GM19351 (cell line): ENCODE results near the gene TACC2.

Source experiments
- ATAC-seq: cut with Tn5 transposase; IDR thresholded peaks from one replicate; pipeline ENCODE4 v1.9.1; 2021; ENCODE audit warnings: mild to moderate bottlenecking, moderate library complexity; ENCODE audit not compliant: unreplicated experiment

TACC2 gene

DNA sequence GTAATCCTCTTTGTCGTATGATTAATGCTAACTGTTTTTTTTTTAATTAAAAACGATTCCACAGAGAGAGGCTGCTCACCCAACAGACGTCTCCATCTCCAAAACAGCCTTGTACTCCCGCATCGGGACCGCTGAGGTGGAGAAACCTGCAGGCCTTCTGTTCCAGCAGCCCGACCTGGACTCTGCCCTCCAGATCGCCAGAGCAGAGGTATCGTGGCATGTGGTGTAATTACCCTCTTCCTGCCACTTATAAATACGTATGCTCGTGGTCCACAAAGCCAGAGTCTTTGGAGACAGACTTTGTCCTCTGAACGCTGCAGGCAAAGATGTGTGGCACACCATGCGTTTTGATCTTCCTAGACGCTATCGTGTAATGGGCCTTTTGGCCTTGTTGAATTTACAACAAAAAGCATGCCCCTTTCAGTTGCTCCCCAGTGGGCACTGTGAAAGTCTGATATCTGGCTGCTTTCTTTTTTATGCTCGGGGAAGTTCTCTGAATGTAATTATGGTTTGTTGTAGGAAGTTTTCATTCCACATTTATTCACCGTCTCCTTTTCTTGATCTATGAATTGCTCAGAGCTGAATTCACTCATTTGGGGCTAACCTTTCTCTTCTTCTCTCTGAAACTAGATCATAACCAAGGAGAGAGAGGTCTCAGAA lies 248.5 kb downstream of the TACC2 start:
- ATAC-seq, result no peak

DNA sequence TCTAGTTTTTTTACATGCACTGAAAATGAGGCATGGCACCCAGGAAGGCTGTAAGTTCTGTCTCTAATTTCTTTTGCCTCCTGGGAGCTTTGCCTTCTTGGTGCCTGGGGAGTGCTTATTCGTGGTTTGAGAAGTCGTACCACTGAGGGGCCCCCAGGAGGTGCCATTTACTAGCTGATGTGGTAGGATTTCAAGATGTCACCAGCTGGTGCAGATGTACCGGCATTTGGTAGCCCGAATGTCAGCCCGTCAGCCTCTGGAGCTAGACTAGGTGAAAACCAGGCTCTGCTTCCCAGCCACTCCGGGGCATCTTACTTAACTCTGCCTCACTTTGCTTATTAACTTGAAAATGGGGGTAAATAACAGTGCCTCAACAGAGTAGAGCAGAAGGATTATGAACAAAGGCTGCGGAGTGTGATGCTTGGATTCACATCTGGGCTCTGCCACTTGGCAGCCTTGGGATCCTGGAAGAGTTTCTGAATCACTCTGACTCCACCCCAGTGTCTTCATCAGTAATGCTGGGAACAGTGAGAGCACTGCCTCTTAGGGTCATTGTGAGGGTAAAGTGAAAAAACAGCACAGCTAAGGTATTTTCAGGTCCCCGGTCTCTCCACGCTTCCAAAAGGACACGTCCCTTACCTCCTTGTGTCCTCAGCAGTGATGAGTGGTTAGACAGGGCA lies 250.8 kb downstream of the TACC2 start:
- no peak for ATAC-seq

DNA sequence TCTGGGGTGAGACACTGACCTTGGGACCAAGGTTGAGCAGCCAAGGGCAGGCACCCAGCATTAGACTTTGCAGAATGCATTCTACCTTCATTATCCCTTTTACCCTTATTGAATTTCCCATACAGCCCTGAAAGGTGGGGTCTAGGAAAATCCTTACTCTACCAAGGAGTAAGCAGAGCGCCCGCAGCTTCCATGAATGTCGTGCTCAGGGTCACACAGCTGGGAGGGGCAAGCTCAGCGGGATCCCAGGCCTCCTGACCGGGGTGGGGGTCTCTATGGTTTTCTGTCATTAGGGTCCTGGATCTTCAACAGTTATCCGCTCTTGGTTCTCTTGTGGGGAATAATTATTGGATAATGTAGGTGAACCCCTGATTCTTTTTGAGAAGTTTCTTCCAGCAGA lies 251.4 kb downstream of the TACC2 start:
- ATAC-seq, result no peak

DNA sequence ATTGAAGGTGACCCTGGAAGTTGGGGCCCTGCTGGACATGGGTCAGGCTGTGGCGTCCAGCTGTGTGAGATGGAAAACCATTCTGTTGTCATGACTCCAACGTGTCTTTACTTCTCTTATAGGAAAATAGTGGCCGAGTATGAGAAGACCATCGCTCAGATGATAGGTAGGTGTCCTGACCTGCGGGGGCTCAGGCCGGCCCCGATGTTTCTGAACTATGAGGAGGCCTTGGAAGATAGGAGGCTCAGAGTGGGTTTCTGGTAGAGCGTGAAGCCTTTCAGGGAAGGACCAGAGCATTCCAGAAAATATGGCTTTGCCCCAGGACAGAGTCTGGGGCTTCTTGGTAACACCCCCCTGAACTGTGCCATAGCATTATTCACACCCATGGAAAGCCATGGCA lies 252.9 kb downstream of the TACC2 start:
- no peak for ATAC-seq

DNA sequence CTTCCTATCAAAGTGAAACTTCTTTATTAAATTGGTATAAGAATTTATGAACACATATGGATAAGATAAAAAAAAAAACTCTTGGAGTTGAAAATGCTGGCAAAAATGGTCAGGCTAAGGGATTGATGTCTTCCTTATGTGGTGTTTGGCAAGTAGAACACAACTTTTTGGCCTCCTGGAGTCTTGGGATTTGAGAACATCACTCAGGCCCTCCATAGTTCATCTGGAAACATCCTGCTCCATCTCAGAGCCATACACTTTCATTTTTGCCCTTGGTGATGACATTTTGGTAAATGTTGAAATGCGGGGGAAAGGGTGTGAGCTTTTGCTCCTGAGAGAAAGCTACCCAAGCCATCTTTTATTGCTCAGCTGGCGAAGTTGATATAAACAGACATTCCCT lies 254.6 kb downstream of the TACC2 start:
- ATAC-seq, result no peak

GRCh38 chr10:122244001-122244975 lies 255.3 kb downstream of the TACC2 start:
- ATAC-seq, result no peak

DNA sequence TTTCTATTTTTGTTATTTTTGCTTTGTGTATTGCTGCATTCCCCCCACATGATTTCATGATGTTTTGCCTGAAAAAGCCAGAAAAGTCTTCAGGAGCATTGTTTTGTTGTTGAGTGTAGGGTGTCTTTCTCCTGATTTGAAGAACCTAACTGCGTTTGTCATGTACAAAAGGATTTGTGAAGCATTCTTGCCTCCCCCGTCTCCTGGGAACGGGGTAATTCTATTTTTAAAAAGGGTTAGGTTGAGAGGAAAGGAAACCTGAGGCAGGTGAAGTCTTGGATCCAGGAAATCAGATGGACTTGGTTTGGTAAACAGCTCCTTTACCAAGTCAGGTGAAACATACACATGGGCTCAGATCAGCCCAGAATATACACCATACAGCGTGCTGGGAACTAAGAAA lies 256.2 kb downstream of the TACC2 start:
- ATAC-seq, result no peak

DNA sequence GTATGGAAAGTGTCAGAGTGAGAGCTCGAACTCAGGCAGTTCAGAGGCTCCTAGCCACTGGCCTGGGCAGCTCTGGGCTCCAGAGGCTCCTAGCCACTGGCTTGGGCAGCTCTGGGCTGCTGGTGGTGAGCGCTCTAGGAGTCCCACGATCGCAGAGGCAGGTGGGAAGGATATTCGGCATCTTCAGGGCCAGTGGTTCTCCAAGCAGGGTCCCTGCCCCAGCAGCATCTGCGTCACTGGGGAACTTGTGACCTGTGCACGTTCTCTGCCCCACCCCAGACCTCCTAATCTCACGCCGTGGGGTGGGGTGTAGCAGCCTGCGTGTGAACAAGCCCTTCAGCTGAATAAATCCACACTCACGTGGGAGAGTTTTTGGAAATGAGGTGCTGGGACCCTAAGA lies 256.9 kb downstream of the TACC2 start:
- ATAC-seq, result no peak

DNA sequence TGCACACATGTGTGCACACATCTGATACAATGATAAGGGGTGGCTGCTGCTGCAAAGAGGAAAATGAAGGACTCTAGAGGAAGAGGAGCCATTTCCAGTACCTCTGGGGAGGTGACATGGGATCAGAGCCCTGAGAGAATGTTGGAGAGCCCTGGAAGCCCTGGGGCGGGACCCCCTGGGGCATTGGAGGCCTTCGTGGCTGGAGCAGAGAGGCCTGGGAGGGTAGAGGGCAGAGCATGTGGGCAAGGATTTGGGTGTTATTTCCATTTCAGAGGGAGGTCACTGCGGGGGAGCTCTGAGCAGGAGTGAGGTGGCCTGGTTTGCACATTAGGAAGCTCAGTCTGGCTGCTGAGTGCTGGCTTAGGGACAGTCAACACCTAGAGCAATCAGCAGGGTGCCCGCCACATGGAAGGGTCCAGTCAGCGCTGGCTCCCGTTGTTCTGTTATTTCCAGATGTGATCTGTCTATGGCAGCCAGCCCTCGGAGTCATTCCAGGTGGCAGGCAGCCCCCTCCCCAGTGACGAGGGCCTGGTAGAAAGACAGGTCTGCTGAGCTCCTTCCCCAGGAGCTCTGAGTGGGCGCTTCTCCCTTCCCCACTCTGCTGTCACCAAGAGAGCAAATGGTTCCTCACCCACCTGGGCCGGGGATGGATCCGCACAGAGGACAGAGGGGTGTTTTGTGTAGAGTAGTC lies 258.0 kb downstream of the TACC2 start:
- ATAC-seq, result no peak

DNA sequence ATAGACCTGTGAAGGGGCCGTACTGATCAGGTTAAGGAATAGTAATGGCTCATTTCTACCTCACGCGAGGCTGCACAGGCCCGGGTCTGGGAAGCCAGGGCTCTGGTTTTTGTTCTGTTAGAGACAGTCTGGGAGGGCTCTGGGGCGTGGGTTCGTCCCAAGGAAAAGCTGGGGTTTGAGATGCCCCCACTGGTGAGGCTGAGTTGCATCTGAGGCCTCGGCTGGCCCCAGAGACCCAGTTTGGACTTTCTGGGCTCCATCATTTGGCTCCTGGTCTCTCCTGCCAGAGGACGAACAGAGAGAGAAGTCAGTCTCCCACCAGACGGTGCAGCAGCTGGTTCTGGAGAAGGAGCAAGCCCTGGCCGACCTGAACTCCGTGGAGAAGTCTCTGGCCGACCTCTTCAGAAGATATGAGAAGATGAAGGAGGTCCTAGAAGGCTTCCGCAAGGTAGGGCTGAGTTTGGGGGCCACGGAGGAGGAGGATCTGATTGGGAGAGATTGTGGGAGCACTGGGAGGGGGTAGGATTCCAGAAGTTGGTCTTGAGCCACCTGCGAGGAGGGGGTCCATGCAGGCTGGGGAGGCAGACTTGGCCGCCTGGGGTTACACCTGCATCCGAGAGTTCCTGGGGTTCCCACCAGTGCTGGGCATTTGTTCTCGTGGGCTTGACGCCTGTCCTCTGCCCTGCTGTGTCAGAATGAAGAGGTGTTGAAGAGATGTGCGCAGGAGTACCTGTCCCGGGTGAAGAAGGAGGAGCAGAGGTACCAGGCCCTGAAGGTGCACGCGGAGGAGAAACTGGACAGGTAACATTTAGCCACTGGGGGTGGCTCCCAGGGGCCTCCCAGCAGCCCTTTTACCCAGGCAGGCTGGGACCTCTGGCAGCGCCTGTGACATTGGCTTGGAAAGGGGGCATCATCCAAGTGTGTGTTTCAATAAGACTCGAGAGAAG lies 259.7 kb downstream of the TACC2 start:
- ATAC-seq, result no peak

- no peak for ATAC-seq
Observed at GRCh38 chr10:122249303-122249850, 260.4 kb downstream of the TACC2 start.

- no peak for ATAC-seq
Observed at GRCh38 chr10:122249991-122250750, 261.2 kb downstream of the TACC2 start.

- ATAC-seq, result no peak
Observed at GRCh38 chr10:122251459-122252255, 262.7 kb downstream of the TACC2 start.

- no peak for ATAC-seq
Observed at GRCh38 chr10:122252805-122253204, 263.8 kb downstream of the TACC2 start.

GRCh38 chr10:122253605-122254004 lies 264.6 kb downstream of the TACC2 start:
- ATAC-seq, result no peak

- ATAC-seq, result no peak
Observed at GRCh38 chr10:122254831-122255230, 265.9 kb downstream of the TACC2 start.

DNA sequence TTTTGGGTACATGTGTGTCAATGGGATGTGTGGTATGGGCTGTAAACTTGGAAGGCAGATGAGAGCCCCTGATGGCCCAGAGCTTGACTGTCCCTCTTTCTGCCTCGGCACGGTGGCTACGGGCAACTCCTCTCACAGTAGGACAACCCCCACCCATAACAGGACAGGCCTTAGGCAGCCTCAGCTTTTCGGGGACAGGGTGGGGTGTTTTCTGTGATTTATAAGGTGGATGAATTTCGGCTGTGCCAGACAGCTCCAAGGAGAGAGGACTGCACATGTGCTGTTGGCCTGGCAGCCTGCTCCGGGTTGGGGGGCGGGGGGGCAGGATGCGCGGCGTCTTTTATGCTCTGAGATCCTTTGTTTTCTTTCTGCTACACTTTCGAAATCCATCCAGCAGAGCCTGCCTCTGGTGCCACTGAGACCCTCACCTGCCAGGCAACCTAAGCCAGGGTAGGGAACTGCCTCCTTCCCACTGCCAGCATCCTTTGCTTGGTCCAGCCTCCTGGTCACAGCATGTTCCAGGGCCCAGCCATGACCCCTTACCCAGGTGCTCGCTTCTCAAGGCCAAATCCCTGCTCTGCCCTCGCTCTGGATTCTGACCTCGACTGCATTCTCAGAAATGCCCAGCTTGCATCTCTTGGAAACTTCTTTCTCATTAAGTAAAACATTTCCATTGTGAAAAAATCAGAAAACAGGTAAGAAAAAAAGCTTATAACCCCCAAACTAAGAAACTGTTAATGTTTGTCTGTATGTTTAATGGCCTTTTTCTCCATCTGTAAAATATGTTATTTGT lies 266.7 kb downstream of the TACC2 start:
- ATAC-seq, result no peak
